ENCODE results near the gene G2E3.

DNA sequence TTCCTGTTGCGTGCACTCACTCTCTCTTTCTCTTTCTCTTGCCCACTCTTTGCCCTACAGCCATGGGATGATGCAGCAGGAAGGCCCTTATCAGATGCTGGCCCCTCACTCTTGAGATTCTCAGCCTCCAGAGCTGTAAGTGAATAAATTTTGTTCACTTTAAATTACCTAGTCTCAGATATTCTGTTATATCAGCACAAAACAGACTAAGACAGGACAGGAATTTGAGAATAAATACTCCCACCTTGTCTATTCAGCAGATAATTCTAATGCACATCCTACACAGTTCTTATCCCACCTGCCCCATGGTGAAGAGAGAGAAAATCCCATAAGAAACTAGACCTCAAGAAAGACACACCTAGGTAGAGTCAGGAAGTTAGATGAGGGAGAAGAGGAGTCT, 25.8 kb upstream of the G2E3 start:
- TF ChIP-seq KDM1A (CRISPR knock-in tag; IDR thresholded peaks at IDR 0.05) (no peak), BRCA1 (CRISPR knock-in tag; IDR thresholded peaks at IDR 0.05) (no peak), NR3C1 (CRISPR knock-in tag; IDR thresholded peaks at IDR 0.05) (no peak), CHD2 (IDR thresholded peaks at IDR 0.05; ENCODE audit: low read depth, low read length) (no peak), ASH2L (IDR thresholded peaks at IDR 0.05; ENCODE audit: insufficient read length, low read depth, low read length) (no peak), POLR2AphosphoS5 (IDR thresholded peaks at IDR 0.05; ENCODE audit: low read depth, low read length) (no peak)
